Endothelial cell of umbilical vein (primary cell): ENCODE results near the gene ALAS2. TPM values are rescaled to one million over a fixed set of nuclear protein-coding genes. Genes with fewer than 3 reads are reported as not detected.

ENCODE experiments used
- BruUV-seq: library from RNA; stranded (reverse); fragments of 400-500 nt; replicated peaks from 2 replicates; lab custom pipeline; 2021; lab: Mats Ljungman, UMichigan
- CTCF ChIA-PET: fragments of 300-600, 350-600 bp; sonication (Branson Sonifier 250); formaldehyde crosslinking; loops from one replicate; lab custom pipeline; 2021; ENCODE audit warnings: antibody characterized with exemption, inconsistent platforms; lab: Charles Lee
- POLR2A ChIA-PET: fragments of 300-600, 350-600 bp; sonication (Branson Sonifier 250); formaldehyde crosslinking; loops from one replicate; lab custom pipeline; 2021; ENCODE audit warnings: antibody characterized with exemption, inconsistent platforms; lab: Charles Lee
- DNase-seq: peaks from one replicate; pipeline ENCODE4 v3.0.0-alpha.2; 2011; ENCODE audit warnings: low read depth, low spot score
- FAIRE-seq: peaks from 2 replicates; lab custom pipeline; 2011; peaks lifted over from hg19 to GRCh38; lab: Jason Lieb, UNC
- H2AFZ ChIP-seq: 2 replicates; pipeline ENCODE4 v1.6.0; 2012; ENCODE audit warnings: low read depth, low read length, control low read depth, inconsistent platforms
- H3K27ac ChIP-seq: 2 replicates; pipeline ENCODE4 v1.5.1; 2011; ENCODE audit warnings: low read depth, mild to moderate bottlenecking, control low read depth, low read length, moderate library complexity; ENCODE audit not compliant: insufficient read depth
- H3K27me3 ChIP-seq, 2 experiments: 2 replicates each; pipeline versions ENCODE4 v1.6.0 to v1.6.1; 2011; ENCODE audit warnings: low read length in 2 of 2, mixed read lengths in 1 of 2; ENCODE audit not compliant: control insufficient read depth in 2 of 2, insufficient read depth in 2 of 2
- H3K36me3 ChIP-seq, 2 experiments: 2 replicates in 1 of 2; 3 replicates in 1 of 2; pipeline ENCODE4 v1.5.1; 2011; ENCODE audit warnings: low read length in 2 of 2, mild to moderate bottlenecking in 1 of 2, moderate library complexity in 1 of 2; ENCODE audit not compliant: control insufficient read depth in 2 of 2, insufficient read depth in 2 of 2; ENCODE audit errors: extremely low read depth in 1 of 2
- H3K4me1 ChIP-seq: 3 replicates; pipeline ENCODE4 v1.5.1; 2011; ENCODE audit warnings: mild to moderate bottlenecking, low read length; ENCODE audit not compliant: control insufficient read depth, insufficient read depth; ENCODE audit errors: extremely low read depth
- H3K4me2 ChIP-seq: 2 replicates; pipeline ENCODE4 v1.6.1; 2011; ENCODE audit warnings: low read length, control low read depth, mixed read lengths; ENCODE audit not compliant: insufficient read depth
- H3K4me3 ChIP-seq, 3 experiments: fragments of 200-600 bp in 1 of 3; sonication (generic), shearing (Covaris generic) in 1 of 3; replicated peaks in 1 of 3; 2 replicates each; pipeline ENCODE4 v1.5.1; 2011 to 2016; ENCODE audit warnings: control low read depth in 3 of 3, low read length in 3 of 3, mild to moderate bottlenecking in 2 of 3, inconsistent platforms in 1 of 3, low read depth in 1 of 3, moderate library complexity in 1 of 3; ENCODE audit not compliant: insufficient read depth in 1 of 3
- H3K79me2 ChIP-seq: 2 replicates; pipeline ENCODE4 v1.6.0; 2012; ENCODE audit warnings: low read length, inconsistent platforms; ENCODE audit not compliant: control insufficient read depth, insufficient read depth
- H3K9ac ChIP-seq: replicated peaks from 2 replicates; pipeline ENCODE3; 2011; ENCODE audit warnings: low read length, control low read depth; ENCODE audit not compliant: insufficient read depth; ENCODE audit errors: extremely low read depth
- H3K9me1 ChIP-seq: replicated peaks from 3 replicates; pipeline ENCODE4 v1.6.0; 2011; ENCODE audit warnings: mild to moderate bottlenecking, low read length; ENCODE audit not compliant: control insufficient read depth, insufficient read depth; ENCODE audit errors: extremely low read depth
- H3K9me3 ChIP-seq: replicated peaks from 2 replicates; pipeline ENCODE4 v1.5.1; 2012; ENCODE audit warnings: low read length, inconsistent platforms; ENCODE audit not compliant: control insufficient read depth, insufficient read depth
- H4K20me1 ChIP-seq: replicated peaks from 2 replicates; pipeline ENCODE3; 2011; ENCODE audit warnings: mild to moderate bottlenecking, low read length; ENCODE audit not compliant: control insufficient read depth, insufficient read depth; ENCODE audit errors: extremely low read depth
- CTCF ChIP-seq, 2 donors: IDR thresholded peaks; 1 replicate in 1 of 2; 2 replicates in 1 of 2; pipeline ENCODE4 v1.5.1; 2011; ENCODE audit warnings: low read length in 2 of 2, mild to moderate bottlenecking in 2 of 2, moderate library complexity in 2 of 2, control low read depth in 1 of 2, inconsistent platforms in 1 of 2, low read depth in 1 of 2; ENCODE audit not compliant: insufficient read depth in 1 of 2; ENCODE audit errors: extremely low read depth in 1 of 2
- EZH2 ChIP-seq: IDR thresholded peaks from 2 replicates; pipeline ENCODE4 v1.6.1; 2012; ENCODE audit warnings: borderline replicate concordance, low read depth, mild to moderate bottlenecking, moderate library complexity, low read length, inconsistent platforms; ENCODE audit not compliant: severe bottlenecking
- FOS ChIP-seq: IDR thresholded peaks from 2 replicates; pipeline ENCODE4 v1.6.1; 2011; ENCODE audit warnings: mild to moderate bottlenecking, low read length, moderate library complexity, borderline replicate concordance; ENCODE audit not compliant: insufficient read depth
- GATA2 ChIP-seq: IDR thresholded peaks from 2 replicates; pipeline ENCODE4 v1.7.0; 2011; ENCODE audit warnings: low read depth, mild to moderate bottlenecking, moderate library complexity, mixed read lengths, low read length; ENCODE audit not compliant: insufficient read length, insufficient read depth
- JUN ChIP-seq: IDR thresholded peaks from 2 replicates; pipeline ENCODE4 v1.6.1; 2011; ENCODE audit warnings: borderline replicate concordance, low read depth; ENCODE audit not compliant: insufficient read length, insufficient read depth
- MAX ChIP-seq: IDR thresholded peaks from 2 replicates; pipeline ENCODE4 v1.6.1; 2011; ENCODE audit not compliant: insufficient read depth, insufficient read length
- MYC ChIP-seq: IDR thresholded peaks from one replicate; pipeline ENCODE4 v1.6.1; 2011; ENCODE audit warnings: mild to moderate bottlenecking, low read depth, low read length
- POLR2A ChIP-seq: IDR thresholded peaks from 2 replicates; pipeline ENCODE4 v1.6.1; 2012; ENCODE audit warnings: low read depth, mild to moderate bottlenecking, control low read depth, low read length
- POLR2AphosphoS5 ChIP-seq: IDR thresholded peaks from 2 replicates; pipeline ENCODE4 v1.6.1; 2012; ENCODE audit warnings: low read depth, mild to moderate bottlenecking, control low read depth, low read length, moderate library complexity; ENCODE audit not compliant: insufficient read depth
- dilution Hi-C: fragments of 300-500 bp; cut with MboI; formaldehyde crosslinking; loops from one replicate; pipeline ENCODE4 v1.15.0; 2019; ENCODE audit warnings: low sequenced_read_pairs; ENCODE audit not compliant: extremely low pct_ligation_motif_present
- intact Hi-C: fragments of 100-400 bp; cut with micrococcal nuclease; formaldehyde crosslinking; loops from one replicate; pipeline ENCODE4 v1.10.0; 2022
- polyA plus RNA-seq, 4 experiments: library from polyadenylated mRNA; depleted of rRNA in 3 of 4; stranded (reverse) in 3 of 4; unstranded in 1 of 4; fragments of >200 nt; gene quantifications; 2 replicates each; pipeline versions ENCODE4 v1.2.1 to v1.2.3, GENCODE V29; 2011 to 2012; ENCODE audit warnings: missing spikeins in 1 of 4
- total RNA-seq: library from RNA; stranded (reverse); gene quantifications from 2 replicates; pipeline ENCODE4 v1.2.3, GENCODE V29; 2021

Gene ALAS2
- total and polyA plus RNA-seq, 2 donors (not counting 3 experiments of a cell fraction or from before 2014, with no cell fraction given): not detected

- H3K9ac ChIP-seq: no peak overlapping the region
- intact Hi-C loops: no loop called here
- H3K79me2 ChIP-seq: no peaks in the 10 kb centered on the region
- H3K36me3 ChIP-seq: no peaks in the 10 kb centered on the region
- TF ChIP-seq EZH2 (no peak), MAX (no peak), MYC (no peak), JUN (no peak), POLR2A (no peak), POLR2AphosphoS5 (no peak), FOS (no peak), GATA2 (no peak), CTCF (IDR thresholded peaks at IDR 0.05; ENCODE audit: extremely low read depth in 1 of 2, insufficient read depth in 1 of 2, low read depth in 1 of 2, low read length in 2 of 2) (no peak)
- no peak overlapping the region for H3K4me2 ChIP-seq
- ChIA-PET CTCF (no interaction called here), POLR2A (no interaction called here)
- H3K27ac ChIP-seq: no peak overlapping the region
- no peaks in the 10 kb centered on the region for H3K9me1 ChIP-seq
- peaks cover 0 to 2% of the 10 kb centered on the region in 2 experiments for H3K27me3 ChIP-seq
- dilution Hi-C loops: no loop called here
- DNase-seq: no peak
- BruUV-seq: no TSS peak
- no peaks in the 10 kb centered on the region for H4K20me1 ChIP-seq
- no peaks in the 10 kb centered on the region for H3K4me1 ChIP-seq
- FAIRE-seq: no peak
- no peak overlapping the region for H3K4me3 ChIP-seq
- no peaks in the 10 kb centered on the region for H3K9me3 ChIP-seq
- H2AFZ ChIP-seq: no peak overlapping the region
Measured at GRCh38 chrX:55033429-55033828, 2.7 kb upstream of the ALAS2 start.
